ENCODE measurements around the gene RPL10. TPM values are rescaled to one million over a fixed set of nuclear protein-coding genes. Genes with fewer than 3 reads are reported as not detected.

The RPL10 gene
- total and polyA plus RNA-seq, 4 experiments from 2014 or later, result 4,018 to 5,740 (median 5,272) TPM

DNA sequence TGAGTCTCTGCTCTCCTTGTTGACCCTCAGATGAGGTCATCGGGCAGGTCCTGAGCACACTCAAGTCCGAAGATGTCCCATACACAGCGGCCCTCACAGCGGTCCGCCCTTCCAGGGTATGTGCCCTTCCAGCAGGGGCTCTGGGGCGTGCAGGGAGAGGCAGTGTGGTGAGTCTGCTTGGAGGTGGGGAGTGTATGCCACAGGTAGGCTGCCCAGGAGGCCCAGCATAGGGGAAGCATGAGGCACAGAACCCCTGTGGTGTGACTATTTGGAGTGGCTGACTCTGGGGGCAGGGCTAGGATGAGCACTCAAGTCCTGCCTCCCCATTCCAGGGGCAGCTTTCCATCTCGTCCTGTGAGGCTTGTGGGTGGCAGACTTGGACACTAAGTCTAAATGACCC is 35.4 kb downstream of the RPL10 start:
- H3K27me3 ChIP-seq (ENCODE audit: insufficient read depth, low read length), result no peaks in the 10 kb centered on the region
- H3K4me3 ChIP-seq (ENCODE audit: low read length in 2 of 2), result no peak overlapping the region
- Mint-ChIP-seq H3K9me3 (peaks cover 0 to 6% (median 0%) of the 10 kb centered on the region in 8 donors), H3K27me3 (no peaks in the 10 kb centered on the region), H3K4me3 (peak overlapping the region in 1 of 8 donors; percentile 21), H3K36me3 (peaks cover 10 to 32% of the 10 kb centered on the region in 2 donors), H3K27ac (peak overlapping the region in 4 of 7 donors; percentile 7 to 68 (median 46)), H3K4me1 (peaks cover 16 to 27% (median 22%) of the 10 kb centered on the region in 4 donors)
- H3K27ac ChIP-seq (ENCODE audit: low read depth, low read length), result no peak overlapping the region
- H3K36me3 ChIP-seq (ENCODE audit: insufficient read depth, low read length), result peaks cover 8% of the 10 kb centered on the region
- CTCF ChIA-PET (ENCODE audit: partially characterized antibody), result no interaction called here
- H3K9me3 ChIP-seq (ENCODE audit: control insufficient read depth in 1 of 2, low read length in 2 of 2), result no peaks in the 10 kb centered on the region
- intact Hi-C loops (cut with micrococcal nuclease), result no loop called here
- POLR2A ChIA-PET (ENCODE audit: partially characterized antibody), result no interaction called here
- no peak for DNase-seq
- peaks cover 28% of the 10 kb centered on the region for H3K4me1 ChIP-seq (ENCODE audit: insufficient read depth, low read length)

- no peaks in the 10 kb centered on the region for H3K9me3 ChIP-seq (ENCODE audit: control insufficient read depth in 1 of 2, low read length in 2 of 2)
- H3K27ac Mint-ChIP-seq, result peak overlapping the region in 2 of 7 donors; percentile 81 to 98
- peaks cover 10 to 33% of the 10 kb centered on the region in 2 donors for H3K36me3 Mint-ChIP-seq
- no peaks in the 10 kb centered on the region for H3K27me3 Mint-ChIP-seq
- CTCF ChIA-PET (ENCODE audit: partially characterized antibody), result no interaction called here
- no peaks in the 10 kb centered on the region for H3K27me3 ChIP-seq (ENCODE audit: insufficient read depth, low read length)
- no peak overlapping the region for H3K27ac ChIP-seq (ENCODE audit: low read depth, low read length)
- POLR2A ChIA-PET (ENCODE audit: partially characterized antibody), result interaction anchor here (0.7 to 1.4 kb wide), 2 partner anchors 24 to 36 kb away, joined by 3 to 7 read pairs; partner anchors contain the start of genes PLXNA3 and RPL10
- peaks cover 8% of the 10 kb centered on the region for H3K36me3 ChIP-seq (ENCODE audit: insufficient read depth, low read length)
- H3K4me1 Mint-ChIP-seq, result peaks cover 11 to 30% (median 17%) of the 10 kb centered on the region in 4 donors
- intact Hi-C loops (cut with micrococcal nuclease), result loop anchor here (5.0 kb wide), 1 partner anchor 83 kb away; the partner anchor contains the start of gene FAM3A
- peaks cover 28% of the 10 kb centered on the region for H3K4me1 ChIP-seq (ENCODE audit: insufficient read depth, low read length)
- no peak for DNase-seq
- no peak overlapping the region for H3K4me3 ChIP-seq (ENCODE audit: low read length in 2 of 2)
- H3K9me3 Mint-ChIP-seq, result peaks cover 0 to 6% (median 0%) of the 10 kb centered on the region in 8 donors
- no peak overlapping the region for H3K4me3 Mint-ChIP-seq
Observed at GRCh38 chrX:154434394-154435168, 36.4 kb downstream of the RPL10 start.

GRCh38 chrX:154435171-154435733 is 37.1 kb downstream of the RPL10 start:
- H3K27me3 ChIP-seq (ENCODE audit: insufficient read depth, low read length), result no peaks in the 10 kb centered on the region
- intact Hi-C loops (cut with micrococcal nuclease), result loop anchor here (5.0 kb wide), 1 partner anchor 82 kb away; the partner anchor contains the start of gene FAM3A
- Mint-ChIP-seq H3K27me3 (no peaks in the 10 kb centered on the region), H3K9me3 (peaks cover 0 to 6% (median 0%) of the 10 kb centered on the region in 8 donors), H3K36me3 (peaks cover 10 to 32% of the 10 kb centered on the region in 2 donors), H3K27ac (peak overlapping the region in 4 of 7 donors; percentile 12 to 98 (median 52)), H3K4me3 (peak overlapping the region in 2 of 8 donors; percentile 9 to 39), H3K4me1 (peaks cover 8 to 27% (median 16%) of the 10 kb centered on the region in 4 donors)
- H3K27ac ChIP-seq (ENCODE audit: low read depth, low read length), result no peak overlapping the region
- CTCF ChIA-PET (ENCODE audit: partially characterized antibody), result no interaction called here
- peaks cover 8% of the 10 kb centered on the region for H3K36me3 ChIP-seq (ENCODE audit: insufficient read depth, low read length)
- POLR2A ChIA-PET (ENCODE audit: partially characterized antibody), result interaction anchor here (0.7 to 1.5 kb wide), 4 partner anchors 8 to 37 kb away, joined by 3 to 7 read pairs (median 6); partner anchors contain the start of genes PLXNA3 and RPL10
- no peaks in the 10 kb centered on the region for H3K9me3 ChIP-seq (ENCODE audit: control insufficient read depth in 1 of 2, low read length in 2 of 2)
- no peak for DNase-seq
- peaks cover 28% of the 10 kb centered on the region for H3K4me1 ChIP-seq (ENCODE audit: insufficient read depth, low read length)
- no peak overlapping the region for H3K4me3 ChIP-seq (ENCODE audit: low read length in 2 of 2)

- Mint-ChIP-seq H3K36me3 (peaks cover 6 to 31% of the 10 kb centered on the region in 2 donors), H3K4me3 (peak overlapping the region; percentile 71 to 89 (median 77)), H3K27ac (peak overlapping the region; percentile 80 to 98 (median 94)), H3K27me3 (no peaks in the 10 kb centered on the region), H3K4me1 (peaks cover 7 to 33% (median 18%) of the 10 kb centered on the region in 4 donors), H3K9me3 (peaks cover 0 to 6% (median 0%) of the 10 kb centered on the region in 8 donors)
- H3K27ac ChIP-seq (ENCODE audit: low read depth, low read length), result peak overlapping the region; percentile 82
- H3K9me3 ChIP-seq (ENCODE audit: control insufficient read depth in 1 of 2, low read length in 2 of 2), result no peaks in the 10 kb centered on the region
- ChIA-PET POLR2A (ENCODE audit: partially characterized antibody) (interaction anchor here (1.4 to 1.5 kb wide), 3 partner anchors 9 to 39 kb away, joined by 5 to 7 read pairs (median 6); partner anchors contain the start of gene RPL10), CTCF (ENCODE audit: partially characterized antibody) (no interaction called here)
- peak; percentile 56 to 71 (median 65) for DNase-seq
- H3K4me3 ChIP-seq (ENCODE audit: low read length in 2 of 2), result peak overlapping the region in 1 of 2 donors; percentile 35
- H3K4me1 ChIP-seq (ENCODE audit: insufficient read depth, low read length), result peaks cover 33% of the 10 kb centered on the region
- H3K27me3 ChIP-seq (ENCODE audit: insufficient read depth, low read length), result no peaks in the 10 kb centered on the region
- intact Hi-C loops (cut with micrococcal nuclease), result loop anchor here (5.0 kb wide), 1 partner anchor 81 kb away; the partner anchor contains the start of gene FAM3A
- H3K36me3 ChIP-seq (ENCODE audit: insufficient read depth, low read length), result peaks cover 7% of the 10 kb centered on the region
Observed at GRCh38 chrX:154436374-154436982, 38.3 kb downstream of the RPL10 start.

GRCh38 chrX:154436983-154437752 is 39.0 kb downstream of the RPL10 start, which contains the start of gene GDI1:
GDI1 (plus strand) TSS chrX:154437154; CDS start chrX:154437255, 101 bp downstream.
- ChIA-PET POLR2A (ENCODE audit: partially characterized antibody) (interaction anchor here (1.0 to 1.5 kb wide), 4 partner anchors 10 to 53 kb away, joined by 3 to 7 read pairs (median 5); partner anchors contain the start of gene SLC10A3), CTCF (ENCODE audit: partially characterized antibody) (no interaction called here)
- peak; percentile 59 to 69 (median 65) for DNase-seq
- peaks cover 0 to 6% (median 0%) of the 10 kb centered on the region in 8 donors for H3K9me3 Mint-ChIP-seq
- peak within 1 kb of the TSS; percentile 84 to 98 (median 94) for H3K27ac Mint-ChIP-seq
- peak within 1 kb of the TSS; percentile 86 to 89 (median 88) for H3K4me3 Mint-ChIP-seq
- H3K27me3 Mint-ChIP-seq, result no peaks in the 10 kb centered on the region
- H3K4me3 ChIP-seq (ENCODE audit: low read length in 2 of 2), result peak within 1 kb of the TSS; percentile 29 to 40
- peaks cover 11 to 37% (median 24%) of the 10 kb centered on the region in 4 donors for H3K4me1 Mint-ChIP-seq
- peak within 1 kb of the TSS; percentile 82 for H3K27ac ChIP-seq (ENCODE audit: low read depth, low read length)
- intact Hi-C loops (cut with micrococcal nuclease), result loop anchor here (5.0 kb wide), 1 partner anchor 80 kb away; the partner anchor contains the start of gene FAM3A
- peaks cover 39% of the 10 kb centered on the region for H3K4me1 ChIP-seq (ENCODE audit: insufficient read depth, low read length)
- no peaks in the 10 kb centered on the region for H3K36me3 ChIP-seq (ENCODE audit: insufficient read depth, low read length)
- H3K27me3 ChIP-seq (ENCODE audit: insufficient read depth, low read length), result no peaks in the 10 kb centered on the region
- H3K36me3 Mint-ChIP-seq, result peaks cover 6 to 33% of the 10 kb centered on the region in 2 donors
- no peaks in the 10 kb centered on the region for H3K9me3 ChIP-seq (ENCODE audit: control insufficient read depth in 1 of 2, low read length in 2 of 2)
